Measurements from ENCODE around the gene FAT1.

DNA sequence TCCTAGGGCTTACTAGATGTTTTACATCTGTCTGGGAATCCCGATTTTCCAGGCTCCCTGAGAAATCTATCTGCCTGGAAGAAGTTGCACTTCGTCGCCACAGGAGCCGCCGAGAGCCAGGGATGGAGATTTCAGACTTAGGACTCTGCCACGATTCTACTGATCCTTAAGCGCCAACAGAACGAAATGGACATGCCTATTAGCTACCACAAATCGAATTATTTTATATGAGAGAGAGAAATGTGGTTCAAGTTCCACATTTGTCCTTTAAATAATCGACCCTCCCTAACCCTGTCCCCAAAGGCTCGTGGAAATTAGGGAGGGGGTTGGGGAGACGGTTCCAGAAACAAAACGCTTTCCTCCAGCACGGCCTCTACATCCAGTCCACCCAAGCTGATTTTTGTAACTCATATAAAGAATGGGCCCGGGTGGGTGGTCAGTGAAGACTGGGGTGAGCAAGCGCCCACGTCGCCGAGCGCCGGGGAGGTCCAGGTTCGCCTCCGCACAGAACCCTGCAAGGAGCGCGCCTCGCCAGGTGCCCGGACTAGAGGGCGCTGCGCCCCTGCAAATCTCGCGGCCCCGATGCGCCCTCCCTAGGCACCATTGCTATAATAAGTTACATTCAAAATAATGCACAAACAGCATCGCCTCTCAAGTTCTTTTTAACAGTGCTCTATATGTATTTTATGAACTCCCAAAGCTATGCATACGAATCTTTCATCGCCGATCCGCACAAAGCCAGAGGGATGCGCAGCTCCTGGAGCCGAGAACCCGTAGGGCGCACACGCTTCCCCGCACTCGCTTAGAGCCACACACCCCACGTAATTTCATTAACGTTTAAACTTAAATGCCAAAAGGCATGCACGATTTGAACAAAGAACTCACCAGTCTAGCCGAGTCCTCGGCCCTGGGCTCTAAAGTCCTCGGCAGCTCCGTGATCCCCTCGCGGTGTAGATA, 2.1 kb upstream of the FAT1 start:
- TF ChIP-seq, protein P1, sequence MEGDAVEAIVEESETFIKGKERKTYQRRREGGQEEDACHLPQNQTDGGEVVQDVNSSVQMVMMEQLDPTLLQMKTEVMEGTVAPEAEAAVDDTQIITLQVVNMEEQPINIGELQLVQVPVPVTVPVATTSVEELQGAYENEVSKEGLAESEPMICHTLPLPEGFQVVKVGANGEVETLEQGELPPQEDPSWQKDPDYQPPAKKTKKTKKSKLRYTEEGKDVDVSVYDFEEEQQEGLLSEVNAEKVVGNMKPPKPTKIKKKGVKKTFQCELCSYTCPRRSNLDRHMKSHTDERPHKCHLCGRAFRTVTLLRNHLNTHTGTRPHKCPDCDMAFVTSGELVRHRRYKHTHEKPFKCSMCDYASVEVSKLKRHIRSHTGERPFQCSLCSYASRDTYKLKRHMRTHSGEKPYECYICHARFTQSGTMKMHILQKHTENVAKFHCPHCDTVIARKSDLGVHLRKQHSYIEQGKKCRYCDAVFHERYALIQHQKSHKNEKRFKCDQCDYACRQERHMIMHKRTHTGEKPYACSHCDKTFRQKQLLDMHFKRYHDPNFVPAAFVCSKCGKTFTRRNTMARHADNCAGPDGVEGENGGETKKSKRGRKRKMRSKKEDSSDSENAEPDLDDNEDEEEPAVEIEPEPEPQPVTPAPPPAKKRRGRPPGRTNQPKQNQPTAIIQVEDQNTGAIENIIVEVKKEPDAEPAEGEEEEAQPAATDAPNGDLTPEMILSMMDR (IDR thresholded peaks at IDR 0.05): no peak
- TF ChIP-seq EZH2 (IDR thresholded peaks at IDR 0.05; ENCODE audit: borderline replicate concordance, insufficient read depth, low read depth, low read length, poor library complexity, severe bottlenecking): no peak
